HEK293 (cell line): ENCODE results near the gene NOP56.
A peak's percentile ranks its signal among the peaks of the same experiment; 100 is the strongest.

Experiments
- CTCF ChIA-PET: fragments of 350-600 bp; formaldehyde crosslinking; extraction: SDS; loops from one replicate; lab custom pipeline; 2021; ENCODE audit warnings: antibody characterized with exemption; lab: Yijun Ruan, JAX
- POLR2A ChIA-PET: fragments of 300-600 bp; formaldehyde crosslinking; extraction: SDS; loops from one replicate; lab custom pipeline; 2020; ENCODE audit warnings: antibody characterized with exemption, inconsistent platforms; lab: Yijun Ruan, JAX
- H3K27ac ChIP-seq: fragments of 200-500 bp; sonication (Bioruptor generic); 2 replicates; pipeline ENCODE4 v1.5.1; 2014; ENCODE audit warnings: low read depth, low read length, control low read depth, inconsistent platforms; ENCODE audit errors: extremely low read depth
- H3K36me3 ChIP-seq, 2 experiments: fragments of 200-500 bp in 1 of 2; sonication (Bioruptor generic) in 1 of 2; 1 replicate in 1 of 2; 2 replicates in 1 of 2; pipeline ENCODE4 v1.5.1; 2014 to 2017; ENCODE audit warnings: inconsistent platforms in 2 of 2, low read length in 2 of 2; ENCODE audit not compliant: control insufficient read depth in 2 of 2, insufficient read depth in 1 of 2
- H3K4me1 ChIP-seq: fragments of 200-500 bp; sonication (Bioruptor generic); 2 replicates; pipeline ENCODE4 v1.5.1; 2014; ENCODE audit warnings: mild to moderate bottlenecking, low read length, inconsistent platforms; ENCODE audit not compliant: control insufficient read depth, insufficient read depth
- H3K4me3 ChIP-seq: 2 replicates; pipeline ENCODE4 v1.5.1; 2011; ENCODE audit warnings: low read depth, mild to moderate bottlenecking, control low read depth, low read length, moderate library complexity
- H3K9me3 ChIP-seq: fragments of 200-500 bp; sonication (Bioruptor generic); 2 replicates; pipeline ENCODE4 v1.5.1; 2014; ENCODE audit warnings: low read depth, low read length, inconsistent platforms; ENCODE audit not compliant: control insufficient read depth, insufficient read depth
- BCL11B ChIP-seq: fragments of 450-650 bp; formaldehyde crosslinking; IDR thresholded peaks from 2 replicates; pipeline ENCODE4 v1.5.1; 2016; ENCODE audit warnings: low read depth, missing biosample characterization, missing genetic modification characterization
- HOXA7 ChIP-seq: sonication (generic); formaldehyde crosslinking; IDR thresholded peaks from 2 replicates; pipeline ENCODE4 v1.8.1; 2022; ENCODE audit warnings: missing genetic modification reagents, borderline replicate concordance
- KLF16 ChIP-seq: fragments of 450-650 bp; formaldehyde crosslinking; IDR thresholded peaks from 2 replicates; pipeline ENCODE4 v1.5.1; 2017; ENCODE audit warnings: missing biosample characterization, missing genetic modification characterization
- MYNN ChIP-seq: fragments of 450-650 bp; formaldehyde crosslinking; IDR thresholded peaks from 2 replicates; pipeline ENCODE4 v1.5.1; 2016; ENCODE audit warnings: missing biosample characterization, missing genetic modification characterization, borderline replicate concordance
- PRDM1 ChIP-seq: fragments of 450-650 bp; formaldehyde crosslinking; IDR thresholded peaks from 2 replicates; pipeline ENCODE4; 2016; ENCODE audit warnings: missing biosample characterization, missing genetic modification characterization
- SETDB1 ChIP-seq: IDR thresholded peaks from one replicate; pipeline ENCODE4 v1.6.1; 2017; ENCODE audit warnings: mild to moderate bottlenecking, low read length, moderate library complexity, mixed read lengths; ENCODE audit not compliant: insufficient read length
- ZIC2 ChIP-seq: fragments of 450-650 bp; formaldehyde crosslinking; IDR thresholded peaks from 2 replicates; pipeline ENCODE4 v1.5.1; 2016; ENCODE audit warnings: missing biosample characterization, missing genetic modification characterization
- ZNF10 ChIP-seq: fragments of 450-650 bp; formaldehyde crosslinking; IDR thresholded peaks from 2 replicates; pipeline ENCODE4 v1.5.1; 2017; ENCODE audit warnings: missing biosample characterization, missing genetic modification characterization
- ZNF132 ChIP-seq: fragments of 450-650 bp; formaldehyde crosslinking; IDR thresholded peaks from 2 replicates; pipeline ENCODE4 v1.5.1; 2017; ENCODE audit warnings: missing biosample characterization, missing genetic modification characterization, borderline replicate concordance
- ZNF148 ChIP-seq: fragments of 450-650 bp; formaldehyde crosslinking; IDR thresholded peaks from 2 replicates; pipeline ENCODE4 v1.5.0; 2017; ENCODE audit warnings: missing biosample characterization, missing genetic modification characterization, borderline replicate concordance
- ZNF18 ChIP-seq: fragments of 450-650 bp; formaldehyde crosslinking; IDR thresholded peaks from 2 replicates; pipeline ENCODE4 v1.5.1; 2016; ENCODE audit warnings: missing biosample characterization, missing genetic modification characterization
- ZNF184 ChIP-seq: fragments of 450-650 bp; IDR thresholded peaks from 2 replicates; pipeline ENCODE4 v1.5.1; 2018; ENCODE audit warnings: missing biosample characterization, mild to moderate bottlenecking, missing genetic modification characterization
- ZNF24 ChIP-seq: fragments of 450-650 bp; formaldehyde crosslinking; IDR thresholded peaks from 2 replicates; pipeline ENCODE4 v1.5.1; 2016; ENCODE audit warnings: missing biosample characterization, missing genetic modification characterization
- ZNF350 ChIP-seq: fragments of 450-650 bp; formaldehyde crosslinking; IDR thresholded peaks from 2 replicates; pipeline ENCODE4 v1.5.0; 2017; ENCODE audit warnings: missing biosample characterization, mild to moderate bottlenecking, missing genetic modification characterization
- ZNF404 ChIP-seq: fragments of 450-650 bp; formaldehyde crosslinking; IDR thresholded peaks from 2 replicates; pipeline ENCODE4 v1.5.1; 2017; ENCODE audit warnings: missing biosample characterization, missing genetic modification characterization
- ZNF473 ChIP-seq: fragments of 450-650 bp; formaldehyde crosslinking; IDR thresholded peaks from 2 replicates; pipeline ENCODE4 v1.5.1; 2017; ENCODE audit warnings: missing biosample characterization, missing genetic modification characterization
- ZNF555 ChIP-seq: fragments of 450-650 bp; formaldehyde crosslinking; conservative IDR thresholded peaks from 2 replicates; pipeline ENCODE4 v1.5.1; 2017; ENCODE audit warnings: missing biosample characterization, mild to moderate bottlenecking, missing genetic modification characterization, inconsistent platforms
- ZNF558 ChIP-seq: fragments of 450-650 bp; formaldehyde crosslinking; IDR thresholded peaks from 2 replicates; pipeline ENCODE4 v1.5.1; 2016; ENCODE audit warnings: missing biosample characterization, missing genetic modification characterization
- ZNF571 ChIP-seq: fragments of 450-650 bp; formaldehyde crosslinking; IDR thresholded peaks from 2 replicates; pipeline ENCODE4 v1.5.0; 2017; ENCODE audit warnings: missing biosample characterization, missing genetic modification characterization
- ZNF660 ChIP-seq: fragments of 450-650 bp; IDR thresholded peaks from 2 replicates; pipeline ENCODE4 v1.5.1; 2018; ENCODE audit warnings: missing biosample characterization, mild to moderate bottlenecking, missing genetic modification characterization
- ZNF707 ChIP-seq: fragments of 450-650 bp; formaldehyde crosslinking; IDR thresholded peaks from 2 replicates; pipeline ENCODE4 v1.5.1; 2016; ENCODE audit warnings: missing biosample characterization, missing genetic modification characterization
- ZNF747 ChIP-seq: fragments of 450-650 bp; formaldehyde crosslinking; IDR thresholded peaks from 2 replicates; pipeline ENCODE4 v1.5.1; 2016; ENCODE audit warnings: missing biosample characterization, missing genetic modification characterization
- ZNF785 ChIP-seq: fragments of 450-650 bp; formaldehyde crosslinking; IDR thresholded peaks from 2 replicates; pipeline ENCODE4 v1.5.1; 2016; ENCODE audit warnings: missing biosample characterization, missing genetic modification characterization
- ZSCAN16 ChIP-seq: fragments of 450-650 bp; formaldehyde crosslinking; IDR thresholded peaks from 2 replicates; pipeline ENCODE4 v1.5.1; 2016; ENCODE audit warnings: missing biosample characterization, missing genetic modification characterization
- ZSCAN18 ChIP-seq: fragments of 450-650 bp; formaldehyde crosslinking; IDR thresholded peaks from 2 replicates; pipeline ENCODE4 v1.5.1; 2016; ENCODE audit warnings: missing biosample characterization, missing genetic modification characterization
- TF ChIP-seq, protein P1 (sequence below): fragments of 450-650 bp; formaldehyde crosslinking; IDR thresholded peaks from 2 replicates; pipeline ENCODE4 v1.5.1; 2016; ENCODE audit warnings: missing biosample characterization, missing genetic modification characterization
- TF ChIP-seq, protein P2 (sequence below): fragments of 450-650 bp; formaldehyde crosslinking; IDR thresholded peaks from 2 replicates; pipeline ENCODE4 v1.5.1; 2016; ENCODE audit warnings: missing biosample characterization, missing genetic modification characterization
- TF ChIP-seq, protein P3 (sequence below): fragments of 450-650 bp; IDR thresholded peaks from 2 replicates; pipeline ENCODE4 v1.5.1; 2018; ENCODE audit warnings: missing biosample characterization, missing genetic modification characterization

NOP56 gene

GRCh38 chr20:2663887-2664719 lies 11.7 kb downstream of the NOP56 start, which contains the start of gene IDH3B:
TSS of gene IDH3B (minus strand) at chr20:2664216. CDS start at chr20:2664188, 28 bp downstream.
- Histone ChIP-seq H3K4me3 (peak within 1 kb of the TSS; percentile 78), H3K4me1 (peaks cover 8% of the 10 kb centered on the region), H3K27ac (peak within 1 kb of the TSS; percentile 84), H3K9me3 (no peaks in the 10 kb centered on the region), H3K36me3 (peaks cover 25 to 43% of the 10 kb centered on the region in 2 experiments; a peak in 2 of 3 replicates)
- POLR2A ChIA-PET = interaction anchor here (0.7 to 13.4 kb wide), 7 partner anchors 10 to 193 kb away, joined by 3 to 133 read pairs (median 4); partner anchors contain the start of genes NOP56 and SNRPB
- CTCF ChIA-PET = interaction anchor here (0.5 to 2.0 kb wide), 6 partner anchors 8 to 143 kb away, joined by 3 to 4 read pairs (median 3); no protein-coding TSS in a partner anchor
- TF ChIP-seq ZNF473 (tag by site-specific recombination) = no peak
- no peak; the same call in 1 of the 2 replicates for TF ChIP-seq ZIC2 (tag by site-specific recombination)
- no peak for TF ChIP-seq ZNF148 (tag by site-specific recombination)
- no peak for TF ChIP-seq BCL11B
- TF ChIP-seq, protein P1, sequence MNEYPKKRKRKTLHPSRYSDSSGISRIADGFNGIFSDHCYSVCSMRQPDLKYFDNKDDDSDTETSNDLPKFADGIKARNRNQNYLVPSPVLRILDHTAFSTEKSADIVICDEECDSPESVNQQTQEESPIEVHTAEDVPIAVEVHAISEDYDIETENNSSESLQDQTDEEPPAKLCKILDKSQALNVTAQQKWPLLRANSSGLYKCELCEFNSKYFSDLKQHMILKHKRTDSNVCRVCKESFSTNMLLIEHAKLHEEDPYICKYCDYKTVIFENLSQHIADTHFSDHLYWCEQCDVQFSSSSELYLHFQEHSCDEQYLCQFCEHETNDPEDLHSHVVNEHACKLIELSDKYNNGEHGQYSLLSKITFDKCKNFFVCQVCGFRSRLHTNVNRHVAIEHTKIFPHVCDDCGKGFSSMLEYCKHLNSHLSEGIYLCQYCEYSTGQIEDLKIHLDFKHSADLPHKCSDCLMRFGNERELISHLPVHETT (tag by site-specific recombination) = peak; percentile 85
- no peak for TF ChIP-seq ZNF18 (tag by site-specific recombination)
- no peak for TF ChIP-seq ZNF707 (tag by site-specific recombination)
- TF ChIP-seq PRDM1 (tag by site-specific recombination) = no peak
- TF ChIP-seq ZNF184 (tag by site-specific recombination) = no peak
- TF ChIP-seq ZNF555 = no peak
- TF ChIP-seq ZSCAN18 (tag by site-specific recombination) = no peak
- no peak; the same call in 1 of the 2 replicates for TF ChIP-seq KLF16 (tag by site-specific recombination)
- no peak for TF ChIP-seq ZNF785 (tag by site-specific recombination)
- no peak for TF ChIP-seq ZNF747 (tag by site-specific recombination)
- no peak for TF ChIP-seq MYNN (tag by site-specific recombination)
- no peak for TF ChIP-seq ZNF558
- no peak for TF ChIP-seq ZNF571 (tag by site-specific recombination)
- TF ChIP-seq ZNF24 = 0 out of 2 replicates have a peak, but pooled peaks have one; percentile 29
- TF ChIP-seq ZSCAN16 (tag by site-specific recombination) = no peak
- TF ChIP-seq ZNF132 (tag by site-specific recombination) = no peak
- TF ChIP-seq ZNF10 = no peak
- no peak for TF ChIP-seq ZNF350
- TF ChIP-seq, protein P2, sequence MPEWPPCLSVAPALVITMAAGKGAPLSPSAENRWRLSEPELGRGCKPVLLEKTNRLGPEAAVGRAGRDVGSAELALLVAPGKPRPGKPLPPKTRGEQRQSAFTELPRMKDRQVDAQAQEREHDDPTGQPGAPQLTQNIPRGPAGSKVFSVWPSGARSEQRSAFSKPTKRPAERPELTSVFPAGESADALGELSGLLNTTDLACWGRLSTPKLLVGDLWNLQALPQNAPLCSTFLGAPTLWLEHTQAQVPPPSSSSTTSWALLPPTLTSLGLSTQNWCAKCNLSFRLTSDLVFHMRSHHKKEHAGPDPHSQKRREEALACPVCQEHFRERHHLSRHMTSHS (tag by site-specific recombination) = no peak
- TF ChIP-seq, protein P3, sequence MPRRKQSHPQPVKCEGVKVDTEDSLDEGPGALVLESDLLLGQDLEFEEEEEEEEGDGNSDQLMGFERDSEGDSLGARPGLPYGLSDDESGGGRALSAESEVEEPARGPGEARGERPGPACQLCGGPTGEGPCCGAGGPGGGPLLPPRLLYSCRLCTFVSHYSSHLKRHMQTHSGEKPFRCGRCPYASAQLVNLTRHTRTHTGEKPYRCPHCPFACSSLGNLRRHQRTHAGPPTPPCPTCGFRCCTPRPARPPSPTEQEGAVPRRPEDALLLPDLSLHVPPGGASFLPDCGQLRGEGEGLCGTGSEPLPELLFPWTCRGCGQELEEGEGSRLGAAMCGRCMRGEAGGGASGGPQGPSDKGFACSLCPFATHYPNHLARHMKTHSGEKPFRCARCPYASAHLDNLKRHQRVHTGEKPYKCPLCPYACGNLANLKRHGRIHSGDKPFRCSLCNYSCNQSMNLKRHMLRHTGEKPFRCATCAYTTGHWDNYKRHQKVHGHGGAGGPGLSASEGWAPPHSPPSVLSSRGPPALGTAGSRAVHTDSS (tag by site-specific recombination) = no peak
- TF ChIP-seq ZNF404 (tag by site-specific recombination) = no peak
- TF ChIP-seq SETDB1 = no peak
- no peak for TF ChIP-seq ZNF660
- no peak for TF ChIP-seq HOXA7 (CRISPR knock-in tag)
